ENCODE data around the gene MRPS9.

Gene MRPS9

GRCh38 chr2:105037572-105038382 is at the start of gene MRPS9:
Gene MRPS9, plus strand, starts transcription at chr2:105038069. Its CDS starts 24 bp downstream, at chr2:105038093.
- TF ChIP-seq CTCF (conservative IDR thresholded peaks at IDR 0.05; ENCODE audit: low read depth) = no peak
- CTCF ChIA-PET = interaction anchor here (0.6 kb wide), 1 partner anchor 201 kb away, joined by 5 read pairs; no protein-coding TSS in a partner anchor
- DNase-seq (ENCODE audit: low spot score) = peak; percentile 99
- peak within 1 kb of the TSS; percentile 77 for H3K27ac ChIP-seq
- POLR2A ChIA-PET (ENCODE audit: low non-redundant PET) = interaction anchor here (0.6 kb wide), 1 partner anchor 39 kb away, joined by 3 read pairs; no protein-coding TSS in a partner anchor

- CTCF ChIA-PET = no interaction called here
- H3K27ac ChIP-seq = no peak overlapping the region
- POLR2A ChIA-PET (ENCODE audit: low non-redundant PET) = no interaction called here
- TF ChIP-seq CTCF (conservative IDR thresholded peaks at IDR 0.05; ENCODE audit: low read depth) = no peak
- DNase-seq (ENCODE audit: low spot score) = no peak
Measured at GRCh38 chr2:105005181-105005951, 32.5 kb upstream of the MRPS9 start.

- DNase-seq (ENCODE audit: low spot score) = no peak
- POLR2A ChIA-PET (ENCODE audit: low non-redundant PET) = no interaction called here
- no peak for TF ChIP-seq CTCF (conservative IDR thresholded peaks at IDR 0.05; ENCODE audit: low read depth)
- H3K27ac ChIP-seq = no peak overlapping the region
- CTCF ChIA-PET = no interaction called here
Measured at GRCh38 chr2:105007367-105007766, 30.5 kb upstream of the MRPS9 start.

- POLR2A ChIA-PET (ENCODE audit: low non-redundant PET) = no interaction called here
Measured at GRCh38 chr2:105032476-105032875, 5.4 kb upstream of the MRPS9 start.

DNA sequence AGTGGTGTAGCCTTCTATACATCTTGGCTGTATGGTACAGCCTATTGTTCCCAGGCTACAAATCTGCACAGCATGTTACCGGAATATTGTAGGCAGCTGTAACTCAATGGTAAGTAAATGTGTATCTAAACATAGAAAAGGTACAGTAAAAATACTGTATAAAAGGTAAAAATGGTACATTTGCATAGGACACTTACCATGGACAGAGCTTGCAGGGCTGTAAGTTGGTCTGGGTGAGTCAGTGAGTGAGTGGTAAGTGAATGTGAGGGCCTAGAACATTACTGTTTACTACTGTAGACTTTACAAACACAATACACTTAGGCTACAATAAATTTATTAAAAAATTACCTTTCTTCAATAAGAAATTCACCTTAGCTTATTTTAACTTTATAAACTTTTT is 3.7 kb upstream of the MRPS9 start:
- CTCF ChIA-PET = no interaction called here
- H3K27ac ChIP-seq = no peak overlapping the region
- no peak for DNase-seq (ENCODE audit: low spot score)
- POLR2A ChIA-PET (ENCODE audit: low non-redundant PET) = no interaction called here
- TF ChIP-seq CTCF (conservative IDR thresholded peaks at IDR 0.05; ENCODE audit: low read depth) = no peak

More at GRCh38 chr2:105032476-105032875, 5.4 kb upstream of the MRPS9 start:
- no peak overlapping the region for H3K27ac ChIP-seq
- no peak for TF ChIP-seq CTCF (conservative IDR thresholded peaks at IDR 0.05; ENCODE audit: low read depth)
- CTCF ChIA-PET = interaction anchor here (0.7 kb wide), 1 partner anchor 266 kb away, joined by 4 read pairs; no protein-coding TSS in a partner anchor
- peak; percentile 3 for DNase-seq (ENCODE audit: low spot score)

- CTCF ChIA-PET = no interaction called here
Measured at GRCh38 chr2:105038383-105039061, 653 bp downstream of the MRPS9 start.

More at GRCh38 chr2:105038383-105039061, 653 bp downstream of the MRPS9 start:
- POLR2A ChIA-PET (ENCODE audit: low non-redundant PET) = interaction anchor here (0.6 kb wide), 1 partner anchor 38 kb away, joined by 3 read pairs; no protein-coding TSS in a partner anchor
- TF ChIP-seq CTCF (conservative IDR thresholded peaks at IDR 0.05; ENCODE audit: low read depth) = no peak
- DNase-seq (ENCODE audit: low spot score) = no peak
- H3K27ac ChIP-seq = peak overlapping the region; percentile 77
